Suppressor macrophage treated with lipopolysaccharide for 1 hour (primary cell): ENCODE data around the gene DRAM2.
"Not testable (repeated sequence)": the region's sequence is repeated elsewhere in the genome, so short reads cannot be mapped to it uniquely, and the experiment has no call there.

Experiments
- DNase-seq, 3 donors: peaks; one replicate each; pipeline ENCODE4 v3.0.0-alpha.2; 2020 to 2022

Gene DRAM2

DNA sequence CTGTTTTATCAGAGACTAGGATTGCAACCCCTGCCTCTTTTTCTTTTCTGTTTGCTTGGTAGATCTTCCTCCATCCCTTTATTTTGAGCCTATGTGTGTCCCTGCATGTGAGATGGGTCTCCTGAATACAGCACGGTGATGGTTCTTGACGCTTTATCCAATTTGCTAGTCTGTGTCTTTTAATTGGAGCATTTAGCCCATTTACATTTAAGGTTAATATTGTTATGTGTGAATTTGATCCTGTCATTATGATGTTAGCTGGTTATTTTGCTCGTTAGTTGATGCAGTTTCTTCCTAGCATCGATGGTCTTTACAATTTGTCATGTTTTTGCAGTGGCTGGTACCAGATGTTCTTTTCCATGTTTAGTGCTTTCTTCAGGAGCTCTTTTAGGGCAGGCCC lies 62.6 kb downstream of the DRAM2 start:
- DNase-seq = not testable (repeated sequence)
